HG02678 (cell line): Measurements from ENCODE around the gene BRD3OS.
"Not testable (repeated sequence)": the region's sequence is repeated elsewhere in the genome, so short reads cannot be mapped to it uniquely, and the experiment has no call there.

ENCODE experiments used
- ATAC-seq: cut with Tn5 transposase; IDR thresholded peaks from one replicate; pipeline ENCODE4 v1.9.1; 2021; ENCODE audit warnings: mild to moderate bottlenecking, moderate library complexity; ENCODE audit not compliant: unreplicated experiment

Gene BRD3OS

DNA sequence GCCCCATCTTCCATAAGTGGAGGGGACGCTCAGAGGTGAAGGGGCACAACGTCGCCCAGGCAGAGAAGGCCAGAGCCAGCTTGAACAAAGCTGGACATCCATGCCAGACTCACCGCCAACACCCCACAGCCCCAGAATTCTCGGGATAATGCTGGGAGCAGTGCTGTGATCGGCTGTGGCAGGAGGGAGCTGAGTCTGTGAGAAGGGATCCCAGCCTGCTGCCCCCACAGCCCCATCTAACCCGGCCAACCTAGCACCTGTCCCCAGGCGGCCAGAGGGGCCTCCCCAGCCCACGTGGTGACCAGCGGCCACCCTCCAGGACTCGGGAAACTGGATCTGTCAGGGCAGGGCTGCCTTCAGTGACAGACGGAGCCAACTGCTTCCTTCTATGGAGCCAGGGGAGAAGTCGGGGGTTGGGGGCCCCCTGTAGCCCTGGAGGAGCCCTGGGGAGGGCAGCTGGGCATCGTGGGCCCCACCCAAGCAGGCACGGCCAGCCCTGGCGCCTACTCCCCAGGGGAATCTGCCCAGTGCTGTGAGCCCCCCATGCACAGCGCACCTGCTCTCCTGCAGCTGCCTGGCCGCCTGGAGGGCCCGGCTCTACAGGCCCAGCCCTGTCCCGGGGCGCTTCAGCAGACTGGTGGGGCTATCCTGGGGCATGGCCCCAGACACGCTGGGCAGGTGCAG, 36.5 kb downstream of the BRD3OS start:
- ATAC-seq, result no peak

DNA sequence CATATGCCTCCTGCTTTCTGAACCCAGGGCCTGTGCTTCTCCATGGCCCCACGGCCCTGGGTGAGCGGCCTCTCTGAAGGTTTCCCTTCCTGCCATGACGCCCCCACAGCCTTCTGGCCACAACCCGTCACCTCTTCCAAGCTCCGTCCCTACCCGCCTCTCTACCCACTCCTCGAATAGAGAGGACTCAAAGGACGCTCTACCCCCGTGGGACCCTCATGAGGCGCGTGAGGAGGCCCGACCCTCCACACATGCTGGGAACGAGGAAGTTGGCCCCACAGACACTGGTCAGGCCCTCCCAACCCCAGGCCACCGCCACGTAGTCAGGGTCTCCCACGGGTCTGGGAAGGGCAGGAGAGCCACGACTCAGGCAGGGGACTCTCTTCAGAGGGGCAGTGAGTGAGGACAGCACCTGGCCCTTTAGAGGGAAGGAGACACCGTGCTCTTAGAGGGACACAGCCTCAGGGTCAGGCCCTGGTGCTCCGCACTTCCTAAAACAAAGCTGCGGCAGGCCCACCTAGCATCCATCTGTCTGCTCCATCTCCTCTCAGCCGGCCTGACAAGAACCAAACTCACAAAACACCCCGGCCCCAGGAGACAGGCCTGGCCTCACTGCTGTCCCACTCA, 37.3 kb downstream of the BRD3OS start:
- no peak for ATAC-seq

DNA sequence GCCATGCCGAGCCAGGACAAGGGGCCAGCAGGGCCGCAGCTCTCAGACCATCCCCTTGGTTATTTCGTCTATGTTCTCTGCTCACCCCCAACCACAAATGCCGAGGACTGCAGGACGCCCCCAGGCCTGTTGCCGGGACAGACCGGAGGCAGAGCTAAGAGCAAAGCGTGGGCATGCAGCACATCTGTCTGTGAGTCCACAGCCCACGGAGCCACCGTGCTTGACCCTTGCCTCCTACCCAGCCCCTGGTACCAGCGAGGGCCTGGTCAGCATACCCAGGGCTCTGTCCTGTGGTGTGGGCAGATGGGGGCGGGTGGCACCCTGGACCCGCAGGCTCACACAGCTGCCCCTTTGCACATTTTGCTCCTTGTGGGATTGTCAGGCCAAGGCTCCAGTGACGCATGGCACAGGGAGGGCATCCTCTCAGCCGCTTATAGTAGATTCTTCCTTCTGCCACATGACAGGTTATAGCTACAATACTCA, 37.8 kb downstream of the BRD3OS start:
- no peak for ATAC-seq

DNA sequence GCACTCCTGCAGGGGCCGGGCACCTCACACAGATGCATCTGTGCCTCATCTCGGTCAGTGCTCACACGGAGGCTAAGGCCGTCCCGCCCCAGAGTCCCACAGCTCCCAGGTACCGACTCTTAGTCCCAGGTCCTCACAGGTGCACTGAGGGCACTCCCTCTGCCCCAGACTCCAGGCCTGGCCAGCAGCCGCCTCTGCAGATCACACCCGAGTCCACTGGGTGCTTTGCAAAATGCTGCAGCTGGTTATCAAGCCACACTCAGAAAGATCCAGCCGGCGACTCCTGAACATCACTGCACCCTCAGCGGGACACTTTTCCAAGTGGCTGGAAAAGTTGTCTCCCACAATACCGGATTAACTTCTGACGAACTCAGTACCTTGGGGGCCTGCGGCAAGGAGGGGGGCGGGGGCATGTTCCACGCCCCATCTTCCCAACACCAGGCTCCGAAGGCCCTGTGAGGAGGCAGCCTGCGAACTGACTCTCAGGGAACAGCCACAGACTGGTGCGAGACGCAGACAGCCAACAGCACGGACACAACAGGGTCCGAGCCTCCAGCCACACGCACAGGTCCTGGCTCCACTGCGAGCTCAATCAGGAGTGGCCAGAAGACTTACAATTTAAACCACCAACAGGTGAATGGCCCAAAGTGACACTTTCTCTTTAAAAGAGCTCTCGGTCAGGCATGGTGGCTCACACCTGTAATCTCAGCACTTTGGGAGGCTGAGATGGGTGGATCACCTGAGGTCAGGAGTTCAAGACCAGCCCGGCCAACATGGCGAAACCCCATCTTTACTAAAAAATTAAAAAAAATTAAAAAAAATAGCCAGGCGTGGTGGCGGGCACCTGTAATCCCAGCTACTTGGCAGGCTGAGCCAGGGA, 38.5 kb downstream of the BRD3OS start:
- ATAC-seq, result no peak

DNA sequence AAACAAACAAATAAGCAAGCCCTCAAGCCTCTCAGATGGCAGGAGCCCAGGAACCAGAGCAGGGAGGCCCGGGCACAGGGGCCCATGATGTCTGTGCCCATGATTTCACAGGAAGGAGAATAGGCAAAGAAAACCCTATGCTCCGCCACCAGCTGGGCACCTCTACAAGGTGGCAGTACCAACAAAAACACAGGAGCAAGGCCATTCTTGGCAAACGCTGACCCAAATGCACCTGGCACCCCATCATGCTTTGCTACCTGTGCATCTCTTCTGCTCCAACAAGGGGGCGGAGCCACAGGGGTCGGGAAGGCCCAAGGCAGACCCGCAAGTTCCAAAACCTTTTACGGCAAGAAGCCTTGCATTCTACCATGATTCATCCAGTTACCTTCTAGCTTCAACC, 39.4 kb downstream of the BRD3OS start:
- no peak for ATAC-seq

GRCh38 chr9:134065612-134066419, 40.5 kb downstream of the BRD3OS start:
- no peak for ATAC-seq

GRCh38 chr9:134066526-134066912, 41.2 kb downstream of the BRD3OS start:
- ATAC-seq, result no peak

- peak; percentile 20 for ATAC-seq
Observed at GRCh38 chr9:134066913-134067851, 41.9 kb downstream of the BRD3OS start.

GRCh38 chr9:134067904-134068743, 42.8 kb downstream of the BRD3OS start, which contains the start of gene BRD3:
TSS of gene BRD3 (minus strand) at chr9:134068026. CDS start at chr9:134053477, 14,549 bp downstream.
- peak; percentile 81 for ATAC-seq

- no peak for ATAC-seq
Observed at GRCh38 chr9:134068744-134069479, 43.6 kb downstream of the BRD3OS start.

- no peak for ATAC-seq
Observed at GRCh38 chr9:134069480-134070399, 44.5 kb downstream of the BRD3OS start.

- ATAC-seq, result no peak
Observed at GRCh38 chr9:134071149-134071548, 45.9 kb downstream of the BRD3OS start.

DNA sequence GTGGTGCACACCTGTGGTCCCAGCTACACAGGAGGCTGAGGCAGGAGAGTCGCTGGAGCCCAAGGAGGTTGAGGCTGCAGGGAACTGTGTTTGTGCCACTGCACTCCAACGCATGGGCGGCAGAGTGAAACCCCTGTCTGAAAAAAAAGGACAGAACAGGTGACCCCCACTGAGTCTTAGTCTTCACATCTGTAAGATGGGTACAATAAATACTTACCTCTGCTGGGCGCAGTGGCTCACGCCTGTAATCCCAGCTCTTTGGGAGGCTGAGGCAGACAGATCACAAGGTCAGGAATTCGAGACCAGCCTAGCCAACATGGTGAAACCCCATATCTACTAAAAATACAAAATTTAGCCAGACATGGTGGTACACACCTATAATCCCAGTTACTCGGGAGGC, 47.4 kb downstream of the BRD3OS start:
- ATAC-seq, result not testable (repeated sequence)

GRCh38 chr9:134073500-134073899, 48.2 kb downstream of the BRD3OS start:
- ATAC-seq, result no peak

DNA sequence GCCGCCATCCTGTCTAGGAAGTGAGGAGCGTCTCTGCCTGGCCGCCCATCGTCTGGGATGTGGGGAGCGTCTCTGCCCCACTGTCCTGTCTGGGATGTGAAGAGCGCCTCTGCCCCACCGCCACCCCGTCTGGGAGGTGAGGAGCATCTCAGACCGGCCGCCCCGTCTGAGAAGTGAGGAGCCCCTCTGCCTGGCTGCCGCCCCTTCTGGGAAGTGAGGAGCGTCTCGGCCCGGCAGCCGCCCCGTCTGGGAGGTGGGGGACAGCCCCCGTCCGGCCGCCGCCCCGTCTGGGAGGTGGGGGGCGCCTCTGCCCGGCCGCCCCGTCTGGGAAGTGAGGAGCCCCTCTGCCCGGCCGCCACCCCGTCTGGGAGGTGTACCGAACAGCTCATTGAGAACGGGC, 50.4 kb downstream of the BRD3OS start:
- ATAC-seq, result not testable (repeated sequence)

DNA sequence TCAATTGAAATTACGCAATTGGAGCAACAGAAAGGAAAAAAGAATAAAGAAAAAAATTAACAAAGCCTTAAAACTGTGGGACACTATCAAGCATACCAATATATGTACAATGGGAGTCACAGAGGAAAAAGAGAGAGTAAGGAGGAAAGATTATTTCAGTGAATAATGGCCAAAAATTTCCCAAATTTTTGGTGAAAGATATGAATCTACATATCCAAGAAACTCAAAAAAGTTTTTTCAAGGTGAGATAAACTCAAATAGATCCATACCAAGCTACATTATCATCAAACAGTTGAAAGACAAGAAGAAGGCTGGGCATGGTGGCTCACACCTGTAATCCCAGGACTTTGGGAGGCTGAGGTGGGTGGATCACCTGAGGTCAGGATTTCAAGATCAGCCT, 51.4 kb downstream of the BRD3OS start:
- ATAC-seq, result no peak
